SK-N-SH (cell line): Measurements from ENCODE around the gene ELK1. TPM values are rescaled to one million over a fixed set of nuclear protein-coding genes. Genes with fewer than 3 reads are reported as not detected.

Experiments used
- CTCF ChIA-PET: fragments of 300-600, 350-600 bp; formaldehyde crosslinking; extraction: SDS; loops from one replicate; lab custom pipeline; 2021; lab: Yijun Ruan, JAX
- POLR2A ChIA-PET: fragments of 350-600 bp; sonication (Branson Sonifier 250); formaldehyde crosslinking; extraction: SDS; loops from one replicate; lab custom pipeline; 2020; ENCODE audit warnings: antibody characterized with exemption, inconsistent platforms; lab: Yijun Ruan, JAX
- DNase-seq: peaks from one replicate; pipeline ENCODE4 v3.0.0; 2012
- H2AFZ ChIP-seq: fragments of 200-600 bp; sonication (generic); 2 replicates; pipeline ENCODE4 v1.8.1; 2016; ENCODE audit warnings: antibody characterized with exemption, mild to moderate bottlenecking, low read depth
- H3F3A ChIP-seq: fragments of 200-600 bp; sonication (generic); replicated peaks from 2 replicates; pipeline ENCODE3; 2016; ENCODE audit warnings: antibody characterized with exemption, mild to moderate bottlenecking; ENCODE audit not compliant: insufficient read depth
- H3K27ac ChIP-seq, 2 experiments: fragments of 200-500 bp in 1 of 2; fragments of 200-600 bp in 1 of 2; sonication (Bioruptor generic) in 1 of 2; sonication (generic), shearing (Covaris generic) in 1 of 2; 2 replicates each; pipeline versions ENCODE4 v1.5.1 to v1.6.1; 2014 to 2016; ENCODE audit warnings: low read depth in 2 of 2, inconsistent platforms in 1 of 2, low read length in 1 of 2, mild to moderate bottlenecking in 1 of 2, mixed read lengths in 1 of 2
- H3K27me3 ChIP-seq: fragments of 200-600 bp; sonication (generic), shearing (Covaris generic); 2 replicates; pipeline ENCODE4 v1.6.1; 2016; ENCODE audit warnings: mixed run types; ENCODE audit not compliant: insufficient read depth
- H3K36me3 ChIP-seq, 2 experiments: fragments of 200-500 bp in 1 of 2; fragments of 200-600 bp in 1 of 2; sonication (Bioruptor generic) in 1 of 2; sonication (generic) in 1 of 2; replicated peaks in 1 of 2; 2 replicates each; pipeline versions ENCODE3 to v1.5.1; 2014 to 2016; ENCODE audit warnings: low read length in 1 of 2, mild to moderate bottlenecking in 1 of 2; ENCODE audit not compliant: insufficient read depth in 2 of 2, control insufficient read depth in 1 of 2
- H3K4me1 ChIP-seq, 2 experiments: fragments of 200-500 bp in 1 of 2; fragments of 200-600 bp in 1 of 2; sonication (Bioruptor generic) in 1 of 2; sonication (generic), shearing (Covaris generic) in 1 of 2; 2 replicates each; pipeline versions ENCODE4 v1.5.1 to v1.6.1; 2014 to 2016; ENCODE audit warnings: low read depth in 1 of 2, low read length in 1 of 2, mixed run types in 1 of 2; ENCODE audit not compliant: insufficient read depth in 2 of 2, control insufficient read depth in 1 of 2
- H3K4me2 ChIP-seq: fragments of 200-600 bp; sonication (generic), shearing (Covaris generic); 2 replicates; pipeline ENCODE4 v1.6.1; 2017; ENCODE audit warnings: mixed run types
- H3K4me3 ChIP-seq, 2 experiments: fragments of 200-500 bp in 1 of 2; fragments of 200-600 bp in 1 of 2; sonication (Bioruptor generic) in 1 of 2; sonication (generic), shearing (Covaris generic) in 1 of 2; 2 replicates each; pipeline versions ENCODE4 v1.5.1 to v1.8.1; 2014 to 2016; ENCODE audit warnings: low read depth in 2 of 2, inconsistent platforms in 1 of 2, low read length in 1 of 2, mild to moderate bottlenecking in 1 of 2, mixed read lengths in 1 of 2, moderate library complexity in 1 of 2
- H3K79me2 ChIP-seq: fragments of 200-600 bp; sonication (generic); 2 replicates; pipeline ENCODE4 v1.8.1; 2017; ENCODE audit warnings: mild to moderate bottlenecking; ENCODE audit not compliant: insufficient read depth
- H3K9ac ChIP-seq: fragments of 200-600 bp; sonication (generic); 2 replicates; pipeline ENCODE4 v1.6.1; 2017; ENCODE audit warnings: mixed run types
- H3K9me2 ChIP-seq: fragments of 200-600 bp; sonication (generic); 2 replicates; pipeline ENCODE4 v1.6.1; 2017; ENCODE audit warnings: mixed run types
- H3K9me3 ChIP-seq: fragments of 200-600 bp; sonication (generic); 2 replicates; pipeline ENCODE4 v1.6.1; 2017; ENCODE audit warnings: mixed run types, mild to moderate bottlenecking, moderate library complexity
- H4K20me1 ChIP-seq: fragments of 200-600 bp; sonication (generic); 2 replicates; pipeline ENCODE4 v1.6.1; 2017; ENCODE audit warnings: mild to moderate bottlenecking, mixed run types; ENCODE audit not compliant: insufficient read depth
- CHD2 ChIP-seq: fragments of 150-350 bp; IDR thresholded peaks from 2 replicates; pipeline ENCODE4 v1.6.1; 2018; ENCODE audit warnings: low read length; ENCODE audit not compliant: partially characterized antibody
- ELF1 ChIP-seq: IDR thresholded peaks from 2 replicates; pipeline ENCODE4 v1.4.0; 2012
- EZH2phosphoT487 ChIP-seq: fragments of 200-600 bp; sonication (generic); IDR thresholded peaks from 2 replicates; pipeline ENCODE4 v1.6.1; 2017; ENCODE audit warnings: low read depth, mixed run types, mild to moderate bottlenecking, antibody characterized with exemption, moderate library complexity, borderline replicate concordance
- FOSL2 ChIP-seq: IDR thresholded peaks from 2 replicates; pipeline ENCODE4 v1.4.0; 2012; ENCODE audit warnings: low read depth, mild to moderate bottlenecking, moderate library complexity, borderline replicate concordance
- FOXJ3 ChIP-seq: sonication (generic); formaldehyde crosslinking; IDR thresholded peaks from 2 replicates; pipeline ENCODE4 v1.5.1; 2020; ENCODE audit warnings: mild to moderate bottlenecking, missing genetic modification reagents
- FOXM1 ChIP-seq: IDR thresholded peaks from 2 replicates; pipeline ENCODE4 v1.4.0; 2012; ENCODE audit warnings: low read depth, mild to moderate bottlenecking
- JUND ChIP-seq: IDR thresholded peaks from 2 replicates; pipeline ENCODE4 v1.4.0; 2012
- MAX ChIP-seq: IDR thresholded peaks from 2 replicates; pipeline ENCODE4 v1.4.0; 2012; ENCODE audit warnings: low read depth
- NFIC ChIP-seq: IDR thresholded peaks from 2 replicates; pipeline ENCODE4 v1.4.0; 2012; ENCODE audit warnings: borderline replicate concordance
- POLR2AphosphoS5 ChIP-seq: IDR thresholded peaks from 2 replicates; pipeline ENCODE4 v1.6.1; 2012; ENCODE audit warnings: low read depth, low read length
- RAD21 ChIP-seq: IDR thresholded peaks from 2 replicates; pipeline ENCODE4 v1.6.1; 2012; ENCODE audit warnings: mild to moderate bottlenecking, low read length
- RCOR1 ChIP-seq: fragments of 150-350 bp; IDR thresholded peaks from 2 replicates; pipeline ENCODE4 v1.6.1; 2017; ENCODE audit warnings: antibody characterized with exemption, low read length
- RFX5 ChIP-seq: IDR thresholded peaks from 2 replicates; pipeline ENCODE4 v1.6.1; 2012; ENCODE audit warnings: mild to moderate bottlenecking, improper control_type of control experiment, low read length
- RXRA ChIP-seq: IDR thresholded peaks from 2 replicates; pipeline ENCODE4 v1.4.0; 2012; ENCODE audit warnings: low read depth, mild to moderate bottlenecking, borderline replicate concordance
- TAF1 ChIP-seq: IDR thresholded peaks from 2 replicates; pipeline ENCODE4 v1.6.1; 2012; ENCODE audit warnings: low read depth, mild to moderate bottlenecking, low read length, moderate library complexity, borderline replicate concordance
- TCF12 ChIP-seq: IDR thresholded peaks from 2 replicates; pipeline ENCODE4 v1.4.0; 2012
- TEAD4 ChIP-seq: IDR thresholded peaks from 2 replicates; pipeline ENCODE4 v1.4.0; 2012; ENCODE audit warnings: mild to moderate bottlenecking, borderline replicate concordance; ENCODE audit not compliant: insufficient read depth
- WGBS: methylation state at CpG from one replicate; pipeline ENCODE4 v1.1.6; 2017; ENCODE audit warnings: low lambda C conversion rate; 5-methylcytosine and 5-hydroxymethylcytosine counted together
- polyA plus RNA-seq, 3 experiments: library from polyadenylated mRNA; depleted of rRNA; stranded (reverse); fragments of >200 nt; gene quantifications; 2 replicates each; pipeline ENCODE4 v1.2.3, GENCODE V29; 2012
- TF ChIP-seq, protein P1 (sequence below): fragments of 150-350 bp; IDR thresholded peaks from 2 replicates; pipeline ENCODE4 v1.6.1; 2017; ENCODE audit warnings: antibody characterized with exemption, low read length, low read depth, borderline replicate concordance
- TF ChIP-seq, protein P2 (sequence below): IDR thresholded peaks from 2 replicates; pipeline ENCODE4; 2012

The ELK1 gene
- polyA plus RNA-seq, 1 of the 3 experiments (the other 2 are of a cell fraction): 14.6 TPM

DNA sequence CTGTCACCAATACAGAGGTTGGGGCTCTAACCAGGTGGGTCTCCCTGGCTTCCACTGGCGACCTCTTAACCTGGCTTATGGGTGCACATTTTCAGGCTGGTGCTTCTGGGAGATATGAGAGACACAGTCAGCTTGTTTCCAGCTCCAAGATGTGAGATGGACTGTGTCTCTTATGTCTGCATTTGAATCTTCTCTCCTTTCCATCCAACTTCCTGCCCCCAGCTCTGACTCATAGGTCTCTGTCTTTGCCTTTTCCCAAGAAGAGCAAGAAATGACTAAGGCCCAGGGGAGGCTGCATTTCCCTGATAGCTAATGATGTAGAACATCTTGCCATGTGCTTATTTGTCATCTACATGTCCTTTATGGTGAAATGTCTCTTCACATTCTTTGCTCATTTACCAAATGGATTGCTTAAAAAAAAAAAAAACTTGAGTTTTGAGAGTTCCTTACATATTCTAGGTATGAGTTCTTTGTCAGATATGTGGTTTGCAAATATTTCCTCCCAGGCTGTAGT lies 11.8 kb upstream of the ELK1 start:
- H3K4me3 ChIP-seq: no peak overlapping the region
- H2AFZ ChIP-seq: no peak overlapping the region; the same call in 1 of the 2 replicates
- TF ChIP-seq, protein P1, sequence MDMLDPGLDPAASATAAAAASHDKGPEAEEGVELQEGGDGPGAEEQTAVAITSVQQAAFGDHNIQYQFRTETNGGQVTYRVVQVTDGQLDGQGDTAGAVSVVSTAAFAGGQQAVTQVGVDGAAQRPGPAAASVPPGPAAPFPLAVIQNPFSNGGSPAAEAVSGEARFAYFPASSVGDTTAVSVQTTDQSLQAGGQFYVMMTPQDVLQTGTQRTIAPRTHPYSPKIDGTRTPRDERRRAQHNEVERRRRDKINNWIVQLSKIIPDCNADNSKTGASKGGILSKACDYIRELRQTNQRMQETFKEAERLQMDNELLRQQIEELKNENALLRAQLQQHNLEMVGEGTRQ: no peak
- TF ChIP-seq POLR2AphosphoS5: peak; percentile 39; the same call in 1 of the 2 replicates
- no peak for TF ChIP-seq RAD21
- TF ChIP-seq ELF1: no peak
- TF ChIP-seq JUND: peak; percentile 60
- no peak for TF ChIP-seq TAF1
- TF ChIP-seq TEAD4: no peak
- TF ChIP-seq CHD2: no peak
- no peak for TF ChIP-seq FOXM1
- no peak for TF ChIP-seq RFX5
- peak; percentile 75 for TF ChIP-seq FOSL2
- TF ChIP-seq NFIC: peak; percentile 25; the same call in 1 of the 2 replicates
- TF ChIP-seq MAX: peak; percentile 74
- TF ChIP-seq TCF12: peak; percentile 35; the same call in 1 of the 2 replicates
- TF ChIP-seq, protein P2, sequence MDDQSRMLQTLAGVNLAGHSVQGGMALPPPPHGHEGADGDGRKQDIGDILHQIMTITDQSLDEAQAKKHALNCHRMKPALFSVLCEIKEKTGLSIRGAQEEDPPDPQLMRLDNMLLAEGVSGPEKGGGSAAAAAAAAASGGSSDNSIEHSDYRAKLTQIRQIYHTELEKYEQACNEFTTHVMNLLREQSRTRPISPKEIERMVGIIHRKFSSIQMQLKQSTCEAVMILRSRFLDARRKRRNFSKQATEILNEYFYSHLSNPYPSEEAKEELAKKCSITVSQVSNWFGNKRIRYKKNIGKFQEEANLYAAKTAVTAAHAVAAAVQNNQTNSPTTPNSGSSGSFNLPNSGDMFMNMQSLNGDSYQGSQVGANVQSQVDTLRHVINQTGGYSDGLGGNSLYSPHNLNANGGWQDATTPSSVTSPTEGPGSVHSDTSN: peak; percentile 46; the same call in 1 of the 2 replicates
- 0 out of 2 replicates have a peak, but pooled peaks have one; percentile 17 for TF ChIP-seq RXRA
- CTCF ChIA-PET: no interaction called here
- H3K9me3 ChIP-seq: no peaks in the 10 kb centered on the region
- H3K79me2 ChIP-seq: peaks cover 7% of the 10 kb centered on the region; the same call in 1 of the 2 replicates
- H4K20me1 ChIP-seq: no peaks in the 10 kb centered on the region
- 0% methylated on average over 1 of the region's 1 CpG for WGBS
- H3K36me3 ChIP-seq: no peaks in the 10 kb centered on the region
- peaks cover 9% of the 10 kb centered on the region for H3F3A ChIP-seq
- H3K27ac ChIP-seq: peak overlapping the region in 1 of 2 experiments; percentile 80; a peak in 2 of 4 replicates
- no peaks in the 10 kb centered on the region; the same call in 1 of the 2 replicates for H3K27me3 ChIP-seq
- 0 out of 4 replicates have a peak, but pooled peaks cover 0 to 5% of the 10 kb centered on the region in 2 experiments for H3K4me1 ChIP-seq
- H3K9me2 ChIP-seq: no peaks in the 10 kb centered on the region
- no peak overlapping the region for H3K4me2 ChIP-seq
- H3K9ac ChIP-seq: peak overlapping the region; percentile 36; the same call in 1 of the 2 replicates
- POLR2A ChIA-PET: no interaction called here
- DNase-seq: no peak

DNA sequence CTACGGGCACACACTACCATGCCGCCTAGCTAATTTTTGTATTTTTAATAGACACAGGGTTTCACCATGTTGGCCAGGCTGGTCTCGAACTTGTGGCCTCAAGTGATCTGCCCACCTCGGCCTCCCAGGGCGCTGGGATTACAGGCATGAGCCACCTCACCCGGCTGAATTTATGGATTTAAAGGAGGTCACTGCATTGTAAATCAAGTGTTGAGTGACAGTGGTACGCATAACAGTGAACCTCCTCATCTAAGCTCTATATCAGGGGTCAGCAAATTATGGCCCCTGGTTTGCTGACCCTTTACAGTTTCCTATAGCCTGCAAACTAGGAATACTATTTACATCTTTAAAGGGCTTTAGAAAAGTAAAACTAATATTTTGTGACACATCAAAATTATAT lies 11.2 kb upstream of the ELK1 start:
- TF ChIP-seq TAF1 (no peak), EZH2phosphoT487 (no peak), CHD2 (no peak), RCOR1 (no peak), ELF1 (no peak), RAD21 (no peak), FOXJ3 (no peak), POLR2AphosphoS5 (no peak)
- TF ChIP-seq, protein P2: no peak
- Histone ChIP-seq H3K79me2 (peaks cover 7% of the 10 kb centered on the region; the same call in 1 of the 2 replicates), H3K4me2 (no peak overlapping the region), H3K9me2 (no peaks in the 10 kb centered on the region), H3K9me3 (no peaks in the 10 kb centered on the region), H3F3A (peaks cover 9% of the 10 kb centered on the region), H3K27ac (peak overlapping the region in 1 of 2 experiments; percentile 80; a peak in 2 of 4 replicates), H3K4me3 (no peak overlapping the region), H3K36me3 (peaks cover 0 to 5% of the 10 kb centered on the region in 2 experiments), H2AFZ (no peak overlapping the region; the same call in 1 of the 2 replicates), H3K9ac (no peak overlapping the region; the same call in 1 of the 2 replicates), H3K27me3 (no peaks in the 10 kb centered on the region; the same call in 1 of the 2 replicates), H3K4me1 (0 out of 4 replicates have a peak, but pooled peaks cover 0 to 5% of the 10 kb centered on the region in 2 experiments), H4K20me1 (no peaks in the 10 kb centered on the region)
- 50% methylated on average over 7 of the region's 7 CpGs for WGBS
- DNase-seq: no peak
- ChIA-PET POLR2A (no interaction called here), CTCF (no interaction called here)
